ENCODE data around the gene TBC1D22A. TPM values are rescaled to one million over a fixed set of nuclear protein-coding genes. Genes with fewer than 3 reads are reported as not detected.

The TBC1D22A gene
- total and polyA plus RNA-seq, 2 experiments from 2014 or later, result 16.6 to 18.5 TPM

GRCh38 chr22:46823654-46824053 is 61.2 kb downstream of the TBC1D22A start:
- no peaks in the 10 kb centered on the region for H3K27me3 ChIP-seq
- H3K4me3 ChIP-seq, result no peak overlapping the region
- no peaks in the 10 kb centered on the region for H3K9me3 ChIP-seq (ENCODE audit: low read depth)
- TF ChIP-seq, protein P1, sequence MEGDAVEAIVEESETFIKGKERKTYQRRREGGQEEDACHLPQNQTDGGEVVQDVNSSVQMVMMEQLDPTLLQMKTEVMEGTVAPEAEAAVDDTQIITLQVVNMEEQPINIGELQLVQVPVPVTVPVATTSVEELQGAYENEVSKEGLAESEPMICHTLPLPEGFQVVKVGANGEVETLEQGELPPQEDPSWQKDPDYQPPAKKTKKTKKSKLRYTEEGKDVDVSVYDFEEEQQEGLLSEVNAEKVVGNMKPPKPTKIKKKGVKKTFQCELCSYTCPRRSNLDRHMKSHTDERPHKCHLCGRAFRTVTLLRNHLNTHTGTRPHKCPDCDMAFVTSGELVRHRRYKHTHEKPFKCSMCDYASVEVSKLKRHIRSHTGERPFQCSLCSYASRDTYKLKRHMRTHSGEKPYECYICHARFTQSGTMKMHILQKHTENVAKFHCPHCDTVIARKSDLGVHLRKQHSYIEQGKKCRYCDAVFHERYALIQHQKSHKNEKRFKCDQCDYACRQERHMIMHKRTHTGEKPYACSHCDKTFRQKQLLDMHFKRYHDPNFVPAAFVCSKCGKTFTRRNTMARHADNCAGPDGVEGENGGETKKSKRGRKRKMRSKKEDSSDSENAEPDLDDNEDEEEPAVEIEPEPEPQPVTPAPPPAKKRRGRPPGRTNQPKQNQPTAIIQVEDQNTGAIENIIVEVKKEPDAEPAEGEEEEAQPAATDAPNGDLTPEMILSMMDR (IDR thresholded peaks at IDR 0.05; ENCODE audit: low read depth, low read length), result no peak
- H3K4me1 ChIP-seq (ENCODE audit: low read depth), result no peaks in the 10 kb centered on the region
- no peak for DNase-seq (ENCODE audit: low read depth in 1 of 2, low spot score in 1 of 2)
- no peaks in the 10 kb centered on the region for H3K36me3 ChIP-seq
- H3K27ac ChIP-seq, result no peak overlapping the region

DNA sequence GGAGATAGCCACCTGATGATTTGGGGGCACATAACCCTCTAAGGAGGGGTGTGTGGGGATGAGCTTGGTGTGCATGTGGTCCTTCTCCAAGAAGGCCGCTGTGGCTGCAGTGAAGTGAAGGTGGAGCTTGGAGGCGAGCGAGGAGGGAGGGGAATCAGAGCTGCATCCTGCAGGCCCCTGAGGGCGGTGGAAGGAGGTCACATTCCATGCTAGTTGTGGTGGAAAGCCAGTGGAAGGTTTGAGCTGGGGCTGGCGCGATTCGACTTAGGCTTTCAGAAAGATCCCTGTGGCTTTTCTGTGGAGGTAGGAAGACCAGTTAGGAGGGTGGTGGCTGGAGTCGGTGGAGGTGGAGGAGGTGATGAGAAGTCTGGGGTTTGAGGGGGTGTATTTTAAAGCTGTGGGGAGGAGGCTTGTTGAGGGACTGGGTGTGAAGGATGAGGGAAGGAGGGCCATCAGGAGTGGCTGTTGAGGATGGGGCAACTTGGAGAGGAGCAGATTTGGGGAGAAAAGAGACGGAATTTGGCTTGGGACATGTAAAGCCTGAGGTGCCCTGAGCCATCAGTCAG is 62.0 kb downstream of the TBC1D22A start:
- no peak for DNase-seq (ENCODE audit: low read depth in 1 of 2, low spot score in 1 of 2)
- TF ChIP-seq, protein P1 (IDR thresholded peaks at IDR 0.05; ENCODE audit: low read depth, low read length), result no peak
- no peak overlapping the region for H3K4me3 ChIP-seq
- no peaks in the 10 kb centered on the region for H3K9me3 ChIP-seq (ENCODE audit: low read depth)
- no peaks in the 10 kb centered on the region for H3K4me1 ChIP-seq (ENCODE audit: low read depth)
- H3K36me3 ChIP-seq, result no peaks in the 10 kb centered on the region
- H3K27me3 ChIP-seq, result no peaks in the 10 kb centered on the region
- no peak overlapping the region for H3K27ac ChIP-seq

GRCh38 chr22:46824980-46825544 is 62.6 kb downstream of the TBC1D22A start:
- no peaks in the 10 kb centered on the region for H3K9me3 ChIP-seq (ENCODE audit: low read depth)
- H3K4me3 ChIP-seq, result no peak overlapping the region
- DNase-seq (ENCODE audit: low read depth in 1 of 2, low spot score in 1 of 2), result no peak
- no peak overlapping the region for H3K27ac ChIP-seq
- no peaks in the 10 kb centered on the region for H3K36me3 ChIP-seq
- TF ChIP-seq, protein P1 (IDR thresholded peaks at IDR 0.05; ENCODE audit: low read depth, low read length), result no peak
- H3K4me1 ChIP-seq (ENCODE audit: low read depth), result no peaks in the 10 kb centered on the region
- H3K27me3 ChIP-seq, result no peaks in the 10 kb centered on the region

DNA sequence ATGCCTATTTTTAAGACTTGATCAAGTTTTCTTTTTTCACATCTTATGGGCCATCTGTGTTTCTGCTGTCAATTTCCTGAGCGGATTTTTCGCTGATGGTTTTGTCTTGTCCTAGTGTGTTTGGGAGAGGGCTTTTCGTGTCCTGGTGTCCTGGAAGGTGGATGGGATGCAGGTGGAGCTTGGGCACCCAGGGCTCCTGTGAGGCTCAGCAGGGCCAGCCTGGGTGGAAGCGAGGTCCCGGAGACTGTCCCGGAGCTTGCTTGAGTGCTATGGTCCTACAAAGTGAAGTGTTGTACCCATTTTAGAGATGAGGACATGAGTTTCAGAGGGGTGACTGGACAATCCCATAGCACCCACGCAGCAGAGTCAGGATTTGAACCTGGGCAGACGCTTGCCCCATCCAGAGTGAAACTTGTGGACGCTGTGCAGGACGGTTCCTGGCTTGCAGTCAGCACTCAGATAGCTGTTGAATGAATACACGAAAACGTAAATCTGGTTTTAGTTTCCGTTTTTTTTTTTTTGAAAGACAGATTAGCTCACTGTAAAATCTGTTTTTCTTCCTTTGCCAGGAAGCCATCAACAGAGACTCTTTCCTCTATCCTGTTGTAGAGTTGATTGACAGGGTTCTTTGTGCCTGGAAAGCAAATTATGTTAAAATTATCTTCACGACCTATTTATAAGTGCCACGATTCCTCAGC is 64.1 kb downstream of the TBC1D22A start:
- no peak overlapping the region for H3K4me3 ChIP-seq
- TF ChIP-seq, protein P1 (IDR thresholded peaks at IDR 0.05; ENCODE audit: low read depth, low read length), result no peak
- H3K36me3 ChIP-seq, result no peaks in the 10 kb centered on the region
- H3K9me3 ChIP-seq (ENCODE audit: low read depth), result no peaks in the 10 kb centered on the region
- no peaks in the 10 kb centered on the region for H3K4me1 ChIP-seq (ENCODE audit: low read depth)
- no peak for DNase-seq (ENCODE audit: low read depth in 1 of 2, low spot score in 1 of 2)
- H3K27me3 ChIP-seq, result no peaks in the 10 kb centered on the region
- no peak overlapping the region for H3K27ac ChIP-seq

DNA sequence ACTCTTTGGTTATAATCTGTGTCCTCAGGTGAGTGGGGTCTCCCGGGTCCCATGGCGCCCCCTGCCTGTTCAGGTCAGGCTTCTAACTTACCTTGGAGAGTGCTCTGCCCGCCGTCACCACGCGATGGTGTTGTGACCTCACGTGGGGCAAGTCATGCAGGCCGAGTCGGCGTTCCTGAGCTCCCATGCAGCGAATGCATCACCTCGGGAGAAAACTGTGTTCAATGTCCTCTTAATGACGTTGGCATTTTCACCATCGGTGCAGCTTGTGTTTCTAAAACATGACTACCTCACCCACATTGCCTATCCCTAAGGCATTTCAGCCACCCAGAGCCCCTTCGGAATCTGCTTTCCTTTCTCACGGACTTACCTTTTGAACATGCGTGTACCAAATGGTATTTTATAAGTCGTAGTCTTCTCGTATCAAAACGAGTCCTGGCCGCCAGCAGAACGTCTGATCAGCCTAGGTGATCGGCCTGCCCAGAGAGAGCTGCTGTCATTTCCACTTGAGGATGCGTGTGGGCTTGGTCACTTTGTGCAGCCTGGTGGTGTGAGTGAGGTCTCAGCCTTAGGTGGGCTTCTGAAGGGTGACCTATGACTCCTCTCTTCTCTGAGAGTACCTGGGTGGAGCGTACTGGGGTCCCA is 64.8 kb downstream of the TBC1D22A start:
- DNase-seq (ENCODE audit: low read depth in 1 of 2, low spot score in 1 of 2), result peak in 1 of 2 donors; percentile 23

More for the DNA sequence above, 64.8 kb downstream of the TBC1D22A start:
- H3K36me3 ChIP-seq, result no peaks in the 10 kb centered on the region
- H3K4me1 ChIP-seq (ENCODE audit: low read depth), result no peaks in the 10 kb centered on the region
- TF ChIP-seq, protein P1 (IDR thresholded peaks at IDR 0.05; ENCODE audit: low read depth, low read length), result no peak
- H3K27me3 ChIP-seq, result no peaks in the 10 kb centered on the region
- H3K9me3 ChIP-seq (ENCODE audit: low read depth), result no peaks in the 10 kb centered on the region
- no peak overlapping the region for H3K4me3 ChIP-seq
- H3K27ac ChIP-seq, result no peak overlapping the region

Data from cardiac muscle cell (in vitro differentiated cells and primary cell).